Measurements from ENCODE around the gene IFI44. TPM values are rescaled to one million over a fixed set of nuclear protein-coding genes. Genes with fewer than 3 reads are reported as not detected.

IFI44 gene
- total and polyA plus RNA-seq, 9 donors: 6.7 to 10.4 (median 8.0) TPM

DNA sequence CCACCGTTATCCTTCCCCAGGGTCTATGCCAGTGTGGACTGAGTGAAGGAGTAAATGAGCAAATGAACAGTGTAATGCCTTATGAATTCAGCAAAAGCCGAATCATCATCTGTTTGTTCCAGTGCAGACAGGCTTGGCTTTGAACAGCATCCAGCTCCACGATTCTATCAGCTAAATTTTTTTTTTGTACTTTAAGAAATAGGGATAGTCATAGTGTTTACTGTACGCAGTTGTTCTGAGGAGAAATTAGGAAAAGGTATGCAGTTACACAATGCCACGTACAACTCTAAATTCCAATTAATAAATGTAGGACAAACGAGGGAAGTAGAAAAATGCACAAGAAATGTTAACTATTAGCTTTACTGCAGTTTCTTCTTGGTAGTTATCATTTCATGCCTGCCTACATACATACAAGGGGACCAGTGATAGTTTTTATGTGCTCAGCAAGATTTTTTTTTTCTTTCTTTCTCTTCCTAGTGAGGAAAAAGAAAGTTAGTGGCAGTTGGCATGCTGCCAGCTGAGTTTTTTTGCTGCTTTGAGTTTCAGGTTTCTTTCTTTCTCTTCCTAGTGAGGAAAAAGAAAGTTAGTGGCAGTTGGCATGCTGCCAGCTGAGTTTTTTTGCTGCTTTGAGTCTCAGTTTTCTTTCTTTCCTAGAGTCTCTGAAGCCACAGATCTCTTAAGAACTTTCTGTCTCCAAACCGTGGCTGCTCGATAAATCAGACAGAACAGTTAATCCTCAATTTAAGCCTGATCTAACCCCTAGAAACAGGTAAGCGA lies 29.6 kb upstream of the IFI44 start, which contains the start of gene IFI44L:
Gene IFI44L, plus strand, starts transcription at position 646 of the 777 bp plus-strand sequence. CDS start 7,468 bp downstream, outside the sequence.
- H3K4me1 ChIP-seq (ENCODE audit: control insufficient read depth, insufficient read depth, low read length): peaks cover 8% of the 10 kb centered on the region
- H3K4me3 ChIP-seq (ENCODE audit: low read length): peak within 1 kb of the TSS; percentile 44
- no CpG with 5 or more reads among the region's 9 CpGs for WGBS (ENCODE audit: insufficient coverage)
- DNase-seq: peak; percentile 63
- H3K27me3 ChIP-seq (ENCODE audit: control insufficient read depth, insufficient read depth, low read length): no peaks in the 10 kb centered on the region
- peak within 1 kb of the TSS; percentile 88 for H3K27ac ChIP-seq (ENCODE audit: low read length)
- H3K36me3 ChIP-seq (ENCODE audit: control insufficient read depth, insufficient read depth, low read length): no peaks in the 10 kb centered on the region
- H3K9me3 ChIP-seq (replicated peaks; ENCODE audit: control insufficient read depth, low read depth, low read length): no peaks in the 10 kb centered on the region

DNA sequence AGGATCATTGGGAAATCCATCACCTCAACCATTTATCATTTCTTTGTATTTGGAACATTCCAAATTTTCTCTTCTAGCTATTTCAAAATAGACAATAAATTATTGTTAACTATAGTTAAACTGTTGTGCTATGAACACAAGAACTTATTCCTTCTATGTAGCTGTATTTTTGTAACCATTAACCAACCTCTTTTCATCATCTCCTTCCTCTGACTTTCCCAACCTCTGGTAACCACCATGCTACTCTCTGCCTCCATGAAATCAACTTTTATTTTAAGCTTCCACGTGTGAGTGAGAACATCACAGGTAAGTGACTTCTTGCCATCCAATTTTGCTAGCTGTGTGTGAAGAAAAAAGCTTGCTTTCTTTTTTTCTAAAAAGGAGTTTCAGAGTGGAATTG lies 29.0 kb upstream of the IFI44 start:
- Histone ChIP-seq H3K27me3 (ENCODE audit: control insufficient read depth, insufficient read depth, low read length) (no peaks in the 10 kb centered on the region), H3K36me3 (ENCODE audit: control insufficient read depth, insufficient read depth, low read length) (no peaks in the 10 kb centered on the region), H3K4me1 (ENCODE audit: control insufficient read depth, insufficient read depth, low read length) (peaks cover 8% of the 10 kb centered on the region), H3K9me3 (replicated peaks; ENCODE audit: control insufficient read depth, low read depth, low read length) (no peaks in the 10 kb centered on the region), H3K27ac (ENCODE audit: low read length) (peak overlapping the region; percentile 88), H3K4me3 (ENCODE audit: low read length) (peak overlapping the region; percentile 44)
- DNase-seq: no peak
- WGBS (ENCODE audit: insufficient coverage): no CpG with 5 or more reads among the region's 1 CpG

DNA sequence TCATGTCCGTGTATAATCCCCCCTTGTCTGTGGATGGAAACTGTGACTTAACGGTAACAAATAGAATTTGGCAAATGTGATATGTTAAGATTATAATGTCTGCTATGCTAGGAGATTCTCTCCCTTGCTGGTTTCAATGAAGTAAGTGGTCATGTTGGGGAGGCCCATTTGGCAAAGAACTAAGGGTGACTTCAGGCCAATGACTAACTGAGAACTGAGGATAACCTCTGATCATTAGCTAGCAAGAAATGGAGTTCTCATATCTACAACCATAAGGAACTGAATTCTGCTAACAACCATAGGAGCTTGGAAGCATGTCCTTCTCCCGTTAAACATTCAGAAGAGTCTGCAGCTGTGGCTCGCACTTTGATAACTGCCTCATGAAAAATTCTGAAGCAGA lies 27.1 kb upstream of the IFI44 start:
- no peaks in the 10 kb centered on the region for H3K27me3 ChIP-seq (ENCODE audit: control insufficient read depth, insufficient read depth, low read length)
- no peaks in the 10 kb centered on the region for H3K36me3 ChIP-seq (ENCODE audit: control insufficient read depth, insufficient read depth, low read length)
- peak overlapping the region; percentile 33 for H3K27ac ChIP-seq (ENCODE audit: low read length)
- DNase-seq: no peak
- peaks cover 8% of the 10 kb centered on the region for H3K4me1 ChIP-seq (ENCODE audit: control insufficient read depth, insufficient read depth, low read length)
- no peaks in the 10 kb centered on the region for H3K9me3 ChIP-seq (replicated peaks; ENCODE audit: control insufficient read depth, low read depth, low read length)
- no CpG with 5 or more reads among the region's 4 CpGs for WGBS (ENCODE audit: insufficient coverage)
- H3K4me3 ChIP-seq (ENCODE audit: low read length): peak overlapping the region; percentile 44

DNA sequence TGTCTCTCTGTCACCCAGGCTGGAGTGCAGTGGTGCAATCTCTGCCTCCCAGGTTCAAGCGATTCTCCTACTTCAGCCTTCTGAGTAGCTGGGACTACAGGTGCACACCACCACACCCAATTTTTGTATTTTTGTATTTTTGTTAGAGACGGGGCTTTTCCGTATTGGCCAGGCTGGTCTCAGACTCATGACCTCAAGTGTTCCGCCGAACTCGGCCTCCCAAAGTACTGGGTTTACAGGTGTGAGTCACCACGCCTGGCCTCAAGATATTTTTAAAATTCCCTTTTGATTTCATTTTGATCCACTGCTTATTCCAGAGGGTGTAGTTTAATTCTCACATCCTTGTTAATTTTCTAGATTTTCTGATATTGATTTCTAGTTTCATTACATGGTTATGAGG lies 25.6 kb upstream of the IFI44 start:
- H3K4me1 ChIP-seq (ENCODE audit: control insufficient read depth, insufficient read depth, low read length): peaks cover 5% of the 10 kb centered on the region
- no peak overlapping the region for H3K4me3 ChIP-seq (ENCODE audit: low read length)
- H3K9me3 ChIP-seq (replicated peaks; ENCODE audit: control insufficient read depth, low read depth, low read length): no peaks in the 10 kb centered on the region
- H3K27ac ChIP-seq (ENCODE audit: low read length): no peak overlapping the region
- no peak for DNase-seq
- H3K36me3 ChIP-seq (ENCODE audit: control insufficient read depth, insufficient read depth, low read length): peaks cover 2% of the 10 kb centered on the region
- no CpG with 5 or more reads among the region's 7 CpGs for WGBS (ENCODE audit: insufficient coverage)
- H3K27me3 ChIP-seq (ENCODE audit: control insufficient read depth, insufficient read depth, low read length): no peaks in the 10 kb centered on the region

DNA sequence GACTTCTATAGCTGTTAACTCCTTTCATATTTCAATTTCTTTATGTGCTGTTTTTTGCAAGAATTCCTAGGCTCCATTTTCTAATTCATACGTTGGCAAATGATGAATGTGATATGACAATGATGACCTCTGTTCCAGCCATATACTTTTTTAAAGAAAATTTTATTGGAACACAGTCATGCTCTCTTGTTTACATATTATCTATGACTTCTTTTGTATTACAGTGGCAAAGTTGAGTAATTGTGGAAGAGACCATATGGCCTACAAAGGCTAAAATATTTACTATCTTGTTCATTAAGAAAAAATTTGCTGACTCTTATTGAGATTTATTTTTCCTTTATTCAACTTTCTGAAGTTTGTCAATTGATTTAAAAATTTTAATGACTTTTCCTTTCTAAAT lies 22.3 kb upstream of the IFI44 start:
- whole genome bisulfite sequencing (ENCODE audit: insufficient coverage): no CpG with 5 or more reads among the region's 1 CpG
- no peaks in the 10 kb centered on the region for H3K9me3 ChIP-seq (replicated peaks; ENCODE audit: control insufficient read depth, low read depth, low read length)
- H3K4me3 ChIP-seq (ENCODE audit: low read length): no peak overlapping the region
- H3K27ac ChIP-seq (ENCODE audit: low read length): no peak overlapping the region
- H3K4me1 ChIP-seq (ENCODE audit: control insufficient read depth, insufficient read depth, low read length): no peaks in the 10 kb centered on the region
- DNase-seq: no peak
- peaks cover 2% of the 10 kb centered on the region for H3K36me3 ChIP-seq (ENCODE audit: control insufficient read depth, insufficient read depth, low read length)
- H3K27me3 ChIP-seq (ENCODE audit: control insufficient read depth, insufficient read depth, low read length): no peaks in the 10 kb centered on the region

DNA sequence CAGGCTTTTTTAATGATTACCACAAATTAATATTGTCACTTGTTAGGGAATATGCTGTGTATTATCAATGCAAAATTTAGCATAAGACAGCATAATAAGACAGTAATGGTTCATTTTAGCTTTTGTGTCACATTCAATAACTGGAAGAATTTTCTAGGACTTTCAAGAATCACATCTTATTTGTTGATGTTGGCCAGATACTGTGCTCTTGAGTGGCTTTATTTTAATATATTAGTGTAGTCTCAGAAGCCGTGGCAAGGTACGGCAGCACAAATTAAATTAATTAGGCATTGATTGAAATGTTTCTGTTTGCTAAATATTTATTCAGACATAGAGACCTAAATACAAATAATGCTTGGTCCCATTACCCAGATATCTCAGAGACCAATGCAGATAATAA lies 19.0 kb upstream of the IFI44 start:
- Histone ChIP-seq H3K4me3 (ENCODE audit: low read length) (no peak overlapping the region), H3K9me3 (replicated peaks; ENCODE audit: control insufficient read depth, low read depth, low read length) (peaks cover 3% of the 10 kb centered on the region), H3K27me3 (ENCODE audit: control insufficient read depth, insufficient read depth, low read length) (no peaks in the 10 kb centered on the region), H3K4me1 (ENCODE audit: control insufficient read depth, insufficient read depth, low read length) (no peaks in the 10 kb centered on the region), H3K27ac (ENCODE audit: low read length) (no peak overlapping the region), H3K36me3 (ENCODE audit: control insufficient read depth, insufficient read depth, low read length) (peaks cover 6% of the 10 kb centered on the region)
- DNase-seq: no peak
- no CpG with 5 or more reads among the region's 2 CpGs for WGBS (ENCODE audit: insufficient coverage)

DNA sequence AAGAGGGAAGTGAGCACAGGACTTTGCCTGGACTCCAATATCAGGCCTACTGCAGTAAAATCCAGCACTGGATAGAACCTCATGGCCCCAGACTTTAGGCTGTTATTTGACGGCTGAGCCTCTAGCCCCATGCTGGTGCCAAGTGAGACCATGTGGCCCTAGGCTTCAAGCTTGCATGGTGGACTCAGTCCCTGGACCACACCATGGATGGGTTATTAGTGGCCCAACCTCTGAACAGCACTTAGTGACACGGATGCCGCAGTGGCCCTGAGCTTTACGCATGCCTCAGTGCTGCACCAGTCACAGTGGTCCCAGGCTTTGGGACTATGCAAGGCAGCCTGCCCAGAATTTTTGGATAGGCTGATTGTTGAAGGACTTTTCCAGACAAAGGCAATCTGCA lies 16.4 kb upstream of the IFI44 start:
- H3K9me3 ChIP-seq (replicated peaks; ENCODE audit: control insufficient read depth, low read depth, low read length): peaks cover 3% of the 10 kb centered on the region
- H3K4me3 ChIP-seq (ENCODE audit: low read length): no peak overlapping the region
- H3K27me3 ChIP-seq (ENCODE audit: control insufficient read depth, insufficient read depth, low read length): no peaks in the 10 kb centered on the region
- no peak for DNase-seq
- H3K27ac ChIP-seq (ENCODE audit: low read length): no peak overlapping the region
- H3K36me3 ChIP-seq (ENCODE audit: control insufficient read depth, insufficient read depth, low read length): peaks cover 6% of the 10 kb centered on the region
- WGBS (ENCODE audit: insufficient coverage): 85% methylated on average over 4 of the region's 4 CpGs
- H3K4me1 ChIP-seq (ENCODE audit: control insufficient read depth, insufficient read depth, low read length): no peaks in the 10 kb centered on the region

DNA sequence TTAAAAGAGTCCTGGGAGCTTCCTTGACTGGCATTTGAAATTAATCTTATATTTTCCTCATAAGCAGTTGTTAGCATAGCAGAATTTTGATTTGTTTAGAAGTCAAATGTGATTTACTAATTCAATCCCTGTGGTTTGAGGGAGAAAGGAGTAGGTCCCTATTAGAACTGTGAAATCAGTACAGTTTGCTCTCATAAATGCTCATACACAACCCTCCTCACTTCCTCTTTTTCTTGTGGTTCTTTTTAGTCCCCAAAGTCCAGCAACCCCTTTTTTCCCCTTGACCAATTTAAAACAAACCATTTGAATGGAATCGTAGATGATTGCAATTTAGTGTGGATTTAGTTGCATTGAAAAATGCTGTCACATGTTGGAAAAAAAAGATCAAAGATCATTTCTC lies 9.2 kb upstream of the IFI44 start:
- no peak overlapping the region for H3K27ac ChIP-seq (ENCODE audit: low read length)
- no peak for DNase-seq
- WGBS (ENCODE audit: insufficient coverage): no CpG with 5 or more reads among the region's 1 CpG
- H3K4me3 ChIP-seq (ENCODE audit: low read length): no peak overlapping the region
- H3K27me3 ChIP-seq (ENCODE audit: control insufficient read depth, insufficient read depth, low read length): no peaks in the 10 kb centered on the region
- peaks cover 8% of the 10 kb centered on the region for H3K36me3 ChIP-seq (ENCODE audit: control insufficient read depth, insufficient read depth, low read length)
- H3K4me1 ChIP-seq (ENCODE audit: control insufficient read depth, insufficient read depth, low read length): no peaks in the 10 kb centered on the region
- H3K9me3 ChIP-seq (replicated peaks; ENCODE audit: control insufficient read depth, low read depth, low read length): no peaks in the 10 kb centered on the region

DNA sequence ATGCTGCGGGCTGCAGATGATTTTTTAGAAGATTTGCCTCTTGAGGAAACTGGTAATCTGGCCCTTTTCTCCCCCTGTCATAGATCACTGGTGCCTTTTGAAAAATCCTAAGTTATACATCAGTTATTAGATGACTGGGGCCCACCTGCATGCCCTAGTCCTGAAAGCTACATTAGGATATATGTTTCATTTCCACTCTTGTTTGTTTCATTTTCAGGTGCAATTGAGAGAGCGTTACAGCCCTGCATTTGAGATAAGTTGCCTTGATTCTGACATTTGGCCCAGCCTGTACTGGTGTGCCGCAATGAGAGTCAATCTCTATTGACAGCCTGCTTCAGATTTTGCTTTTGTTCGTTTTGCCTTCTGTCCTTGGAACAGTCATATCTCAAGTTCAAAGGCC lies 8.1 kb upstream of the IFI44 start:
- H3K9me3 ChIP-seq (replicated peaks; ENCODE audit: control insufficient read depth, low read depth, low read length): no peaks in the 10 kb centered on the region
- WGBS (ENCODE audit: insufficient coverage): 84% methylated on average over 3 of the region's 4 CpGs
- no peak for DNase-seq
- no peak overlapping the region for H3K27ac ChIP-seq (ENCODE audit: low read length)
- no peaks in the 10 kb centered on the region for H3K4me1 ChIP-seq (ENCODE audit: control insufficient read depth, insufficient read depth, low read length)
- H3K27me3 ChIP-seq (ENCODE audit: control insufficient read depth, insufficient read depth, low read length): no peaks in the 10 kb centered on the region
- H3K36me3 ChIP-seq (ENCODE audit: control insufficient read depth, insufficient read depth, low read length): peaks cover 8% of the 10 kb centered on the region
- H3K4me3 ChIP-seq (ENCODE audit: low read length): no peak overlapping the region

DNA sequence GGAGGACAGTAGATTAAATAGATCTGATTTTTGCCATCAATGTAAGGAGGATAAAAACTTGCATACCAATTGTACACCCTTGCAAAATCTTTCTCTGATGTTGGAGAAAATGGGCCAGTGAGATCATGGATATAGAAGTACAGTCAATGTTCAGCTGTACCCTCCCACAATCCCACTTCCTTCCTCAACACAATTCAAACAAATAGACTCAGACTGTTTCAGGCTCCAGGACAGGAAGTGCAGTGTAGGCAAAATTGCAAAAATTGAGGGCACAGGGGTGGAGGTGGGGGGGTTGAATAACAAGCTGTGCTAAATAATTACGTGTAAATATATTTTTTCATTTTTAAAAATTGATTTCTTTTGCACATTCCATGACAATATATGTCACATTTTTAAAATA lies 3.9 kb upstream of the IFI44 start:
- H3K4me3 ChIP-seq (ENCODE audit: low read length): no peak overlapping the region
- H3K9me3 ChIP-seq (replicated peaks; ENCODE audit: control insufficient read depth, low read depth, low read length): peaks cover 2% of the 10 kb centered on the region
- peaks cover 8% of the 10 kb centered on the region for H3K36me3 ChIP-seq (ENCODE audit: control insufficient read depth, insufficient read depth, low read length)
- DNase-seq: peak; percentile 25
- WGBS (ENCODE audit: insufficient coverage): no CpG with 5 or more reads among the region's 1 CpG
- no peaks in the 10 kb centered on the region for H3K27me3 ChIP-seq (ENCODE audit: control insufficient read depth, insufficient read depth, low read length)
- no peaks in the 10 kb centered on the region for H3K4me1 ChIP-seq (ENCODE audit: control insufficient read depth, insufficient read depth, low read length)
- no peak overlapping the region for H3K27ac ChIP-seq (ENCODE audit: low read length)
